ENCODE data around the gene ITGA11.
A peak's percentile ranks its signal among the peaks of the same experiment; 100 is the strongest.

The ITGA11 gene

GRCh38 chr15:68340726-68341671 lies 91.0 kb downstream of the ITGA11 start:
- H3K4me1 ChIP-seq (ENCODE audit: control insufficient read depth, low read depth, low read length) = no peaks in the 10 kb centered on the region
- no peak overlapping the region for H3K9ac ChIP-seq (ENCODE audit: low read length)
- H3K36me3 ChIP-seq (ENCODE audit: control insufficient read depth, low read depth, low read length) = no peaks in the 10 kb centered on the region
- H3K27ac ChIP-seq (ENCODE audit: low read length) = no peak overlapping the region
- H3K27me3 ChIP-seq (ENCODE audit: control insufficient read depth, insufficient read depth, low read length) = no peaks in the 10 kb centered on the region
- no peaks in the 10 kb centered on the region for H3K9me3 ChIP-seq (ENCODE audit: control insufficient read depth, low read depth, low read length)
- H3K4me3 ChIP-seq (ENCODE audit: low read length) = no peak overlapping the region

GRCh38 chr15:68339481-68339880 lies 92.5 kb downstream of the ITGA11 start:
- Histone ChIP-seq H3K4me3 (ENCODE audit: low read length) (no peak overlapping the region), H3K4me1 (ENCODE audit: control insufficient read depth, low read depth, low read length) (no peaks in the 10 kb centered on the region), H3K36me3 (ENCODE audit: control insufficient read depth, low read depth, low read length) (no peaks in the 10 kb centered on the region)

GRCh38 chr15:68337826-68338225 lies 94.1 kb downstream of the ITGA11 start:
- Histone ChIP-seq H3K27ac (ENCODE audit: low read length) (no peak overlapping the region), H3K4me1 (ENCODE audit: control insufficient read depth, low read depth, low read length) (no peaks in the 10 kb centered on the region), H3K27me3 (ENCODE audit: control insufficient read depth, insufficient read depth, low read length) (no peaks in the 10 kb centered on the region), H3K4me3 (ENCODE audit: low read length) (no peak overlapping the region), H3K36me3 (ENCODE audit: control insufficient read depth, low read depth, low read length) (no peaks in the 10 kb centered on the region), H3K9me3 (ENCODE audit: control insufficient read depth, low read depth, low read length) (no peaks in the 10 kb centered on the region), H3K9ac (ENCODE audit: low read length) (no peak overlapping the region)

More at GRCh38 chr15:68339481-68339880, 92.5 kb downstream of the ITGA11 start:
- H3K27me3 ChIP-seq (ENCODE audit: control insufficient read depth, insufficient read depth, low read length) = no peaks in the 10 kb centered on the region
- H3K9ac ChIP-seq (ENCODE audit: low read length) = no peak overlapping the region
- no peak overlapping the region for H3K27ac ChIP-seq (ENCODE audit: low read length)
- H3K9me3 ChIP-seq (ENCODE audit: control insufficient read depth, low read depth, low read length) = no peaks in the 10 kb centered on the region

- H3K36me3 ChIP-seq (ENCODE audit: control insufficient read depth, low read depth, low read length) = no peaks in the 10 kb centered on the region
- H3K4me3 ChIP-seq (ENCODE audit: low read length) = no peak overlapping the region
- no peaks in the 10 kb centered on the region for H3K9me3 ChIP-seq (ENCODE audit: control insufficient read depth, low read depth, low read length)
- peaks cover 6% of the 10 kb centered on the region for H3K4me1 ChIP-seq (ENCODE audit: control insufficient read depth, low read depth, low read length)
- no peak overlapping the region for H3K9ac ChIP-seq (ENCODE audit: low read length)
- no peak overlapping the region for H3K27ac ChIP-seq (ENCODE audit: low read length)
- no peaks in the 10 kb centered on the region for H3K27me3 ChIP-seq (ENCODE audit: control insufficient read depth, insufficient read depth, low read length)
Observed at GRCh38 chr15:68336516-68336915, 95.4 kb downstream of the ITGA11 start.

GRCh38 chr15:68335655-68336054 lies 96.3 kb downstream of the ITGA11 start:
- Histone ChIP-seq H3K4me1 (ENCODE audit: control insufficient read depth, low read depth, low read length) (peaks cover 14% of the 10 kb centered on the region), H3K9ac (ENCODE audit: low read length) (no peak overlapping the region), H3K4me3 (ENCODE audit: low read length) (no peak overlapping the region), H3K36me3 (ENCODE audit: control insufficient read depth, low read depth, low read length) (no peaks in the 10 kb centered on the region), H3K27ac (ENCODE audit: low read length) (no peak overlapping the region), H3K27me3 (ENCODE audit: control insufficient read depth, insufficient read depth, low read length) (no peaks in the 10 kb centered on the region), H3K9me3 (ENCODE audit: control insufficient read depth, low read depth, low read length) (no peaks in the 10 kb centered on the region)

GRCh38 chr15:68335251-68335650 lies 96.7 kb downstream of the ITGA11 start:
- H3K9ac ChIP-seq (ENCODE audit: low read length) = no peak overlapping the region
- H3K27me3 ChIP-seq (ENCODE audit: control insufficient read depth, insufficient read depth, low read length) = no peaks in the 10 kb centered on the region
- no peak overlapping the region for H3K4me3 ChIP-seq (ENCODE audit: low read length)
- H3K4me1 ChIP-seq (ENCODE audit: control insufficient read depth, low read depth, low read length) = peaks cover 18% of the 10 kb centered on the region
- no peaks in the 10 kb centered on the region for H3K9me3 ChIP-seq (ENCODE audit: control insufficient read depth, low read depth, low read length)
- H3K27ac ChIP-seq (ENCODE audit: low read length) = no peak overlapping the region
- H3K36me3 ChIP-seq (ENCODE audit: control insufficient read depth, low read depth, low read length) = no peaks in the 10 kb centered on the region

GRCh38 chr15:68334661-68335124 lies 97.3 kb downstream of the ITGA11 start:
- Histone ChIP-seq H3K9me3 (ENCODE audit: control insufficient read depth, low read depth, low read length) (no peaks in the 10 kb centered on the region), H3K36me3 (ENCODE audit: control insufficient read depth, low read depth, low read length) (no peaks in the 10 kb centered on the region), H3K27ac (ENCODE audit: low read length) (no peak overlapping the region), H3K4me3 (ENCODE audit: low read length) (no peak overlapping the region), H3K4me1 (ENCODE audit: control insufficient read depth, low read depth, low read length) (peaks cover 18% of the 10 kb centered on the region), H3K27me3 (ENCODE audit: control insufficient read depth, insufficient read depth, low read length) (no peaks in the 10 kb centered on the region), H3K9ac (ENCODE audit: low read length) (no peak overlapping the region)

- H3K4me3 ChIP-seq (ENCODE audit: low read length) = no peak overlapping the region
- no peaks in the 10 kb centered on the region for H3K9me3 ChIP-seq (ENCODE audit: control insufficient read depth, low read depth, low read length)
- peaks cover 18% of the 10 kb centered on the region for H3K4me1 ChIP-seq (ENCODE audit: control insufficient read depth, low read depth, low read length)
- H3K27me3 ChIP-seq (ENCODE audit: control insufficient read depth, insufficient read depth, low read length) = no peaks in the 10 kb centered on the region
- H3K27ac ChIP-seq (ENCODE audit: low read length) = no peak overlapping the region
- H3K36me3 ChIP-seq (ENCODE audit: control insufficient read depth, low read depth, low read length) = no peaks in the 10 kb centered on the region
- H3K9ac ChIP-seq (ENCODE audit: low read length) = no peak overlapping the region
Observed at GRCh38 chr15:68333775-68334470, 98.0 kb downstream of the ITGA11 start.

GRCh38 chr15:68332266-68332665 lies 99.7 kb downstream of the ITGA11 start:
- H3K36me3 ChIP-seq (ENCODE audit: control insufficient read depth, low read depth, low read length) = no peaks in the 10 kb centered on the region
- H3K9me3 ChIP-seq (ENCODE audit: control insufficient read depth, low read depth, low read length) = no peaks in the 10 kb centered on the region
- H3K27ac ChIP-seq (ENCODE audit: low read length) = no peak overlapping the region
- H3K4me1 ChIP-seq (ENCODE audit: control insufficient read depth, low read depth, low read length) = peaks cover 21% of the 10 kb centered on the region
- H3K9ac ChIP-seq (ENCODE audit: low read length) = no peak overlapping the region
- H3K4me3 ChIP-seq (ENCODE audit: low read length) = no peak overlapping the region
- no peaks in the 10 kb centered on the region for H3K27me3 ChIP-seq (ENCODE audit: control insufficient read depth, insufficient read depth, low read length)

- no peak overlapping the region for H3K27ac ChIP-seq (ENCODE audit: low read length)
- H3K4me3 ChIP-seq (ENCODE audit: low read length) = peak overlapping the region; percentile 29
- H3K9ac ChIP-seq (ENCODE audit: low read length) = no peak overlapping the region
- H3K27me3 ChIP-seq (ENCODE audit: control insufficient read depth, insufficient read depth, low read length) = no peaks in the 10 kb centered on the region
- peaks cover 21% of the 10 kb centered on the region for H3K4me1 ChIP-seq (ENCODE audit: control insufficient read depth, low read depth, low read length)
- no peaks in the 10 kb centered on the region for H3K9me3 ChIP-seq (ENCODE audit: control insufficient read depth, low read depth, low read length)
- H3K36me3 ChIP-seq (ENCODE audit: control insufficient read depth, low read depth, low read length) = no peaks in the 10 kb centered on the region
Observed at GRCh38 chr15:68330901-68331300, 101.1 kb downstream of the ITGA11 start.

- Histone ChIP-seq H3K4me1 (ENCODE audit: control insufficient read depth, low read depth, low read length) (peaks cover 21% of the 10 kb centered on the region), H3K9me3 (ENCODE audit: control insufficient read depth, low read depth, low read length) (no peaks in the 10 kb centered on the region), H3K9ac (ENCODE audit: low read length) (no peak overlapping the region), H3K27ac (ENCODE audit: low read length) (no peak overlapping the region), H3K4me3 (ENCODE audit: low read length) (peak overlapping the region; percentile 29), H3K27me3 (ENCODE audit: control insufficient read depth, insufficient read depth, low read length) (no peaks in the 10 kb centered on the region), H3K36me3 (ENCODE audit: control insufficient read depth, low read depth, low read length) (no peaks in the 10 kb centered on the region)
Observed at GRCh38 chr15:68330416-68330815, 101.5 kb downstream of the ITGA11 start.

All from iPS-18a (cell line).